SU-DHL-6 (cell line): ENCODE data around the gene FBXO31.

ENCODE experiments used
- EZH2phosphoT487 ChIP-seq: fragments of 200-600 bp; sonication (generic), shearing (Covaris generic); conservative IDR thresholded peaks from 2 replicates; pipeline ENCODE4 v1.6.1; 2018; ENCODE audit warnings: mild to moderate bottlenecking, antibody characterized with exemption, low read length, moderate library complexity, mixed read lengths
- TF ChIP-seq, protein P1 (sequence below): fragments of 200-600 bp; sonication (generic); IDR thresholded peaks from one replicate; pipeline ENCODE4 v1.5.1; 2017; ENCODE audit warnings: antibody characterized with exemption, mild to moderate bottlenecking, low read length, moderate library complexity; ENCODE audit not compliant: insufficient read depth, poor library complexity, severe bottlenecking

DNA sequence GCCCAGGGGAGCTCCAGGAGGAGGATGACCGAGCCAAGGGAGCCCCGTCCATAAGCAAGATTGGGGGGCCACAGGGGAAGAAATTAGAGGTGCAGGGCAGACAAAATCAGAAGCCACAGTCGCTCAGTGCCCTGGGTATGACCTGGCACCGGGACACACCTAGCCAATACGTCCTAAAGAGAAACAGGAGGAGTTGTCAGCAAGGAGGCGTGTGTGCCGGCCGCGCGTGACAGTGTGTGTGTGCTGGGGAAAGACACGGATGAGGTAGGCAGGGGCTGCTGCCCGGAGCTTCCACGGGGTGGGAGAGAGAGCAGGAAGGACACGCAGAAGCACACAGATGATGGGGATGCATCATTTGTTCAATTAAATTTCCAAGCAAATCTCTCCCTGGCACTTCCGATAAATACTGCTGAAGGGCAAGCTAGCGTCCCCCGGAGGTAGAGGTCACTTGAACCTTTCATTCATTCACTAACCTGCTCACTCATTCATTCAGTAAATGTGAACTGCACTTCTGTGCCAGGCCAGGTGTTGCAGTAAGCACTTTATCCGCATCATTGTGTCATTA, 104.4 kb downstream of the FBXO31 start:
- TF ChIP-seq, protein P1, sequence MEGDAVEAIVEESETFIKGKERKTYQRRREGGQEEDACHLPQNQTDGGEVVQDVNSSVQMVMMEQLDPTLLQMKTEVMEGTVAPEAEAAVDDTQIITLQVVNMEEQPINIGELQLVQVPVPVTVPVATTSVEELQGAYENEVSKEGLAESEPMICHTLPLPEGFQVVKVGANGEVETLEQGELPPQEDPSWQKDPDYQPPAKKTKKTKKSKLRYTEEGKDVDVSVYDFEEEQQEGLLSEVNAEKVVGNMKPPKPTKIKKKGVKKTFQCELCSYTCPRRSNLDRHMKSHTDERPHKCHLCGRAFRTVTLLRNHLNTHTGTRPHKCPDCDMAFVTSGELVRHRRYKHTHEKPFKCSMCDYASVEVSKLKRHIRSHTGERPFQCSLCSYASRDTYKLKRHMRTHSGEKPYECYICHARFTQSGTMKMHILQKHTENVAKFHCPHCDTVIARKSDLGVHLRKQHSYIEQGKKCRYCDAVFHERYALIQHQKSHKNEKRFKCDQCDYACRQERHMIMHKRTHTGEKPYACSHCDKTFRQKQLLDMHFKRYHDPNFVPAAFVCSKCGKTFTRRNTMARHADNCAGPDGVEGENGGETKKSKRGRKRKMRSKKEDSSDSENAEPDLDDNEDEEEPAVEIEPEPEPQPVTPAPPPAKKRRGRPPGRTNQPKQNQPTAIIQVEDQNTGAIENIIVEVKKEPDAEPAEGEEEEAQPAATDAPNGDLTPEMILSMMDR = no peak
- no peak for TF ChIP-seq EZH2phosphoT487
